Inflammatory macrophage (primary cell): Measurements from ENCODE around the gene OTC.

Source experiments
- DNase-seq, 2 donors: peaks; one replicate each; pipeline ENCODE4 v3.0.0-alpha.2; 2020 to 2022
- total RNA-seq, 18 experiments: gene quantifications; one replicate each; lab custom pipeline; 2026; ENCODE audit warnings: mixed read lengths in 6 of 18, inconsistent platforms in 2 of 18; lab: John Stamatoyannopoulos, UW

The OTC gene
- total RNA-seq, result 0 to 0.07 (median 0) reads per million in 18 experiments

GRCh38 chrX:38352362-38352761 lies at the start of gene OTC:
Gene OTC (plus strand): TSS chrX:38352604. CDS start chrX:38352697, 93 bp downstream.
- no peak for DNase-seq

GRCh38 chrX:38304010-38304409 lies 48.4 kb upstream of the OTC start:
- no peak for DNase-seq

GRCh38 chrX:38305971-38306370 lies 46.4 kb upstream of the OTC start:
- DNase-seq, result no peak

GRCh38 chrX:38311743-38312142 lies 40.7 kb upstream of the OTC start:
- no peak for DNase-seq

GRCh38 chrX:38312436-38312835 lies 40.0 kb upstream of the OTC start:
- DNase-seq, result no peak

GRCh38 chrX:38313190-38313589 lies 39.2 kb upstream of the OTC start:
- DNase-seq, result no peak

- no peak for DNase-seq
Observed at GRCh38 chrX:38315186-38315585, 37.2 kb upstream of the OTC start.

GRCh38 chrX:38318196-38318595 lies 34.2 kb upstream of the OTC start:
- DNase-seq, result no peak

- no peak for DNase-seq
Observed at GRCh38 chrX:38318606-38319005, 33.8 kb upstream of the OTC start.

GRCh38 chrX:38320819-38321218 lies 31.6 kb upstream of the OTC start:
- no peak for DNase-seq

- no peak for DNase-seq
Observed at GRCh38 chrX:38326086-38326485, 26.3 kb upstream of the OTC start.

GRCh38 chrX:38327007-38327774 lies 25.2 kb upstream of the OTC start, which contains the start of gene RPGR:
Gene RPGR (minus strand): TSS chrX:38327509. CDS start chrX:38327367, 142 bp downstream.
- peak; percentile 91 for DNase-seq

GRCh38 chrX:38327775-38328081 lies 24.7 kb upstream of the OTC start:
- no peak for DNase-seq

GRCh38 chrX:38332505-38332904 lies 19.9 kb upstream of the OTC start:
- DNase-seq, result no peak

- peak in 1 of 2 donors; percentile 15 for DNase-seq
Observed at GRCh38 chrX:38335382-38335781, 17.0 kb upstream of the OTC start.

GRCh38 chrX:38336538-38337240 lies 15.7 kb upstream of the OTC start:
- DNase-seq, result peak in 1 of 2 donors; percentile 14

- DNase-seq, result no peak
Observed at GRCh38 chrX:38341442-38341841, 11.0 kb upstream of the OTC start.

- no peak for DNase-seq
Observed at GRCh38 chrX:38342853-38343778, 9.3 kb upstream of the OTC start.

GRCh38 chrX:38346150-38346549 lies 6.3 kb upstream of the OTC start:
- DNase-seq, result no peak

- DNase-seq, result peak; percentile 87
Observed at GRCh38 chrX:38347136-38347535, 5.3 kb upstream of the OTC start.

GRCh38 chrX:38351346-38351745 lies 1.1 kb upstream of the OTC start:
- DNase-seq, result no peak

- DNase-seq, result no peak
Observed at GRCh38 chrX:38356401-38356800, 4.0 kb downstream of the OTC start.
